CD4-positive, alpha-beta T cell (primary cell): ENCODE data around the gene PODN. TPM values are rescaled to one million over a fixed set of nuclear protein-coding genes. Genes with fewer than 3 reads are reported as not detected.

Experiments used
- ATAC-seq: fragments of 200-7000 bp; cut with Tn5 transposase; one replicate; pipeline ENCODE4 v1.10.0; 2022; ENCODE audit warnings: mild to moderate bottlenecking; ENCODE audit not compliant: poor library complexity
- CTCF ChIA-PET: fragments of 350-600 bp; sonication (Branson Sonifier 250); formaldehyde crosslinking; loops from one replicate; lab custom pipeline; 2021; ENCODE audit warnings: antibody characterized with exemption, inconsistent platforms; lab: Charles Lee
- POLR2A ChIA-PET: fragments of 350-600 bp; sonication (Branson Sonifier 250); formaldehyde crosslinking; loops from one replicate; lab custom pipeline; 2021; ENCODE audit warnings: antibody characterized with exemption, inconsistent platforms; lab: Charles Lee
- DNase-seq, 14 experiments: peaks; one replicate each; pipeline ENCODE4 v3.0.0-alpha.2; 2013 to 2020; ENCODE audit warnings: mixed read lengths in 2 of 14
- H3K27ac ChIP-seq, 2 donors: one replicate each; pipeline versions ENCODE4 v1.5.1 to v1.7.0; 2013; ENCODE audit warnings: low read length in 2 of 2, low read depth in 1 of 2, mild to moderate bottlenecking in 1 of 2
- H3K27me3 ChIP-seq, 2 experiments: 1 replicate in 1 of 2; 2 replicates in 1 of 2; pipeline versions ENCODE4 v1.6.1 to v1.7.0; 2013; ENCODE audit warnings: low read length in 2 of 2, control low read depth in 1 of 2, mild to moderate bottlenecking in 1 of 2, moderate library complexity in 1 of 2; ENCODE audit not compliant: insufficient read depth in 2 of 2, control insufficient read depth in 1 of 2
- H3K36me3 ChIP-seq: one replicate; pipeline ENCODE4 v1.6.1; 2013; ENCODE audit warnings: low read length, control low read depth; ENCODE audit not compliant: insufficient read depth
- H3K4me1 ChIP-seq: one replicate; pipeline ENCODE4 v1.6.1; 2013; ENCODE audit warnings: low read length, control low read depth; ENCODE audit not compliant: insufficient read depth
- H3K4me3 ChIP-seq: one replicate; pipeline ENCODE4 v1.5.1; 2013; ENCODE audit warnings: mild to moderate bottlenecking, low read length, moderate library complexity
- H3K9me3 ChIP-seq, 2 experiments: 1 replicate in 1 of 2; 2 replicates in 1 of 2; pipeline versions ENCODE4 v1.6.1 to v1.7.0; 2013; ENCODE audit warnings: low read length in 2 of 2, mild to moderate bottlenecking in 2 of 2, control low read depth in 1 of 2, moderate library complexity in 1 of 2; ENCODE audit not compliant: control insufficient read depth in 1 of 2, insufficient read depth in 1 of 2
- H3K27ac Mint-ChIP-seq: one replicate; pipeline ENCODE4 v1.8.0; 2020; ENCODE audit warnings: mixed read lengths
- H3K27me3 Mint-ChIP-seq: one replicate; pipeline ENCODE4 v1.8.0; 2021; ENCODE audit warnings: mixed read lengths
- H3K36me3 Mint-ChIP-seq: one replicate; pipeline ENCODE4 v1.8.0; 2021; ENCODE audit warnings: low read depth, mixed read lengths
- H3K4me1 Mint-ChIP-seq: one replicate; pipeline ENCODE4 v1.8.0; 2021; ENCODE audit warnings: low read depth, mixed read lengths
- H3K4me3 Mint-ChIP-seq: one replicate; pipeline ENCODE4 v1.8.0; 2020; ENCODE audit warnings: mild to moderate bottlenecking, mixed read lengths
- H3K9me3 Mint-ChIP-seq: one replicate; pipeline ENCODE4 v1.8.0; 2020; ENCODE audit warnings: mixed read lengths
- CTCF ChIP-seq: fragments of 200-600 bp; IDR thresholded peaks from one replicate; pipeline ENCODE4 v1.8.0; 2022; ENCODE audit warnings: antibody characterized with exemption, mild to moderate bottlenecking
- intact Hi-C, 2 experiments: fragments of 100-400 bp; cut with DNase I in 1 of 2; cut with micrococcal nuclease in 1 of 2; formaldehyde crosslinking; loops; one replicate each; pipeline versions ENCODE4 v1.15.1 to v1.9.0; 2023 to 2025; cut with DNase I, micrococcal nuclease
- total RNA-seq, 174 experiments: library from RNA in 2 of 174; stranded (reverse) in 2 of 174; gene quantifications; one replicate each; pipeline ENCODE4 v1.2.3 and lab custom pipeline; 2021 to 2026

PODN gene
- total RNA-seq, 2 experiments from 2014 or later = not detected

DNA sequence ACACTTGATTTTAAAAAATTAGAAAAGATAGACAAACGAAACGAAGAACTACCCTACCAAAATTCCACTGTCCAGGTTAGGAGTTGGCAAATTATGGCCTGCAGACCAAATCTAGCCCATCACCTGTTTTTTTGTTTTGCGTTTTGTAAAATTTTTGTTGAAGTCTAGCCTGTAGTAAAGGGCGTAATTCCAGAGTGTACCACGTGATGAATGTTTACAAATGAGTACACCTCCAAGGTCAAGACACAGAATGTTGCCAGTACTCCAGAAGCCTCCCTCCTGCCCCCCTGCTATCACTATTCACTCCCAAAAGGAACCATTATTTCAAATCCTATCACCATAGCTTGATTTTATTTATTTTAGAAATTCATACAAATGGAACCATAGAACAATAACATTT is 17.1 kb upstream of the PODN start:
- ATAC-seq (no peak), DNase-seq (no peak)
- ChIA-PET CTCF (no interaction called here), POLR2A (no interaction called here)
- H3K4me3 Mint-ChIP-seq = no peak overlapping the region
- H3K4me1 Mint-ChIP-seq = no peaks in the 10 kb centered on the region
- H3K27ac ChIP-seq = no peak overlapping the region
- intact Hi-C loops = no loop called here
- H3K36me3 ChIP-seq = peaks cover 37% of the 10 kb centered on the region
- H3K27me3 Mint-ChIP-seq = no peaks in the 10 kb centered on the region
- peaks cover 87% of the 10 kb centered on the region for H3K36me3 Mint-ChIP-seq
- H3K4me1 ChIP-seq = no peaks in the 10 kb centered on the region
- H3K27me3 ChIP-seq = no peaks in the 10 kb centered on the region
- no peak overlapping the region for H3K27ac Mint-ChIP-seq
- TF ChIP-seq CTCF = no peak
- H3K9me3 Mint-ChIP-seq = no peaks in the 10 kb centered on the region
- no peak overlapping the region for H3K4me3 ChIP-seq
- no peaks in the 10 kb centered on the region for H3K9me3 ChIP-seq

DNA sequence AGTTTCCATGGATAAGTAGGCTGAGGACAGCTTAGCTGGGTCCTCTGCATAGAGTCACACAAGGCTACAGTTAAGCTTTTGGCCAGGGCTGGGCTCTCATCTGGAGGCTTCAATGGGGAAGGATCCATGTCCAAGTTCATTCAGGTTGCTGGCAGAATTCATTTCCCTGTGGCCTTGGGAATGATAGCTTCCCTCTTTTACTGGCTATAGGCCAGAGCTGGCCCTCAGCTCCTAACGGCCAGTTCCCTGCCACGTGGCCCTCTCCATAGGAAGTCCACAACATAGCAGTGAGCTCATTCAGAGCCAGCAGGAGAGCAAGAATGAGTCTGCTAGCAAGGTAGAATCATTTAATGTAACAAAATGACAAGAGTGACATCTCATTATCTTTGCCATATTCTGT is 15.1 kb upstream of the PODN start:
- H3K4me1 Mint-ChIP-seq = no peaks in the 10 kb centered on the region
- H3K27ac Mint-ChIP-seq = no peak overlapping the region
- DNase-seq (no peak), ATAC-seq (no peak)
- ChIA-PET POLR2A (no interaction called here), CTCF (no interaction called here)
- Histone ChIP-seq H3K9me3 (no peaks in the 10 kb centered on the region), H3K27ac (no peak overlapping the region), H3K4me1 (no peaks in the 10 kb centered on the region), H3K4me3 (no peak overlapping the region), H3K27me3 (no peaks in the 10 kb centered on the region), H3K36me3 (peaks cover 46% of the 10 kb centered on the region)
- intact Hi-C loops = no loop called here
- H3K27me3 Mint-ChIP-seq = no peaks in the 10 kb centered on the region
- no peak for TF ChIP-seq CTCF
- no peaks in the 10 kb centered on the region for H3K9me3 Mint-ChIP-seq
- H3K36me3 Mint-ChIP-seq = peaks cover 86% of the 10 kb centered on the region
- H3K4me3 Mint-ChIP-seq = no peak overlapping the region

DNA sequence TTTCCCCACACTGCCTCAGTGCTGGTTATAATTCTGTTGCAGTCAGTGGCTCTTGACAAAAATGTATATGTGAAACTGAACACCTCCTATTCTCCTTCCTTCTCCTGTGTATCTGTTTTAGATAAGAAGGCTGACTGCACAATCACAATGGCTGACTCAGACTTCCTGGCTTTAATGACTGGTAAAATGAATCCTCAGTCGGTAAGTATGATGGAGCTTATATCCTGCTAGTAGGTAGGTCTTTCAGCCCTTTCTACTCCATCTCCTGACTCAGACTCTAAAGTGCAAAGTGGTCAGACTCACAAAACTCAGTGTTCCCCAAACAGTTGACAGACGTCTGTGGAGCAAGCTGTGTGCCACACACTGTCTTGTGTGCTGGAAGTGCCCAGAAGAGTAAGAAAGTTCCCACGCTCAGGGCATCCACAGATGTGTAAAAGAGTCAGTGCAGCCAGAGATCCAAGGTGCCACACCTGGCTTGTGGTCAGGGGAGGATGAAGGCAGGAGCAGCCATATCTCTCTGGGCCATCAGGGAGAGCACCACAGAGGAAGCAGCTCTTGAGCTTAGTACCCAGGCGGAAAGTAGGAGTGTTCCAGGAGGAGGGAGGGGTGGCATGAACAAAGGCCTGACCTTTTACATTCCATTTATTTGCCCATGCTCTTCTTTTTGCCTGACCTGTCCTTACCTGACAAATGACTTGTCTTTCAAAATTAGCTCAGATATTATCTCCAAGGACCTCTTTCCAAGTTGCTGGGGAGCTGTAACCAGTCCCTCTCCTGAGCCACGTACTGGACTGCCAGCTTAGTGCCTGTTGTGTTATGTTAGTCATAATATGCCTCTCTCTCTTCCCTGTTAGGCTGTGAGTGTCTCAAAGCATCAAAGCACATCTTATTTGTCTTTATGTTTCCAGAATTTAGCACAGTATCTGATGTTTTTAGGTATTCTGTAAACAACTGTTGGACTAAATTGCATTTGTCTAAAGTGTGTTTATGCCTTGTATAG is 14.0 kb upstream of the PODN start:
- no peaks in the 10 kb centered on the region for H3K9me3 Mint-ChIP-seq
- no peak for ATAC-seq
- H3K27me3 ChIP-seq = no peaks in the 10 kb centered on the region

More for the DNA sequence above, 14.0 kb upstream of the PODN start:
- no peaks in the 10 kb centered on the region for H3K4me1 ChIP-seq
- H3K9me3 ChIP-seq = no peaks in the 10 kb centered on the region
- intact Hi-C loops = no loop called here
- Mint-ChIP-seq H3K4me1 (no peaks in the 10 kb centered on the region), H3K27me3 (no peaks in the 10 kb centered on the region), H3K4me3 (no peak overlapping the region), H3K36me3 (peaks cover 86% of the 10 kb centered on the region), H3K27ac (no peak overlapping the region)
- CTCF ChIA-PET = no interaction called here
- no peak overlapping the region for H3K4me3 ChIP-seq
- DNase-seq = no peak
- H3K36me3 ChIP-seq = peaks cover 50% of the 10 kb centered on the region
- POLR2A ChIA-PET = interaction anchor here (1.0 kb wide), 1 partner anchor 12 kb away, joined by 3 read pairs; no protein-coding TSS in a partner anchor
- TF ChIP-seq CTCF = no peak
- no peak overlapping the region for H3K27ac ChIP-seq
